ENCODE data around the gene DET1. TPM values are rescaled to one million over a fixed set of nuclear protein-coding genes. Genes with fewer than 3 reads are reported as not detected.

The DET1 gene
- 1 to 10 TPM; 4.9 to 5.0 TPM for total RNA-seq

- no peaks in the 10 kb centered on the region for H3K27me3 Mint-ChIP-seq
- peaks cover 4% of the 10 kb centered on the region for H3K36me3 Mint-ChIP-seq (ENCODE audit: low read depth)
- H3K27ac Mint-ChIP-seq: peak within 1 kb of the TSS; percentile 96
- POLR2A ChIA-PET: no interaction called here
- H3K4me3 Mint-ChIP-seq: peak within 1 kb of the TSS; percentile 91
- DNase-seq: peak; percentile 97
- CTCF ChIA-PET: no interaction called here
- peaks cover 20% of the 10 kb centered on the region for H3K4me1 Mint-ChIP-seq
- H3K9me3 Mint-ChIP-seq: peaks cover 6% of the 10 kb centered on the region
Observed at GRCh38 chr15:88546248-88547129, at the start of gene DET1. Gene DET1 (minus strand): TSS chr15:88546681. CDS start chr15:88531705, 14,976 bp downstream.

- no peaks in the 10 kb centered on the region for H3K36me3 Mint-ChIP-seq (ENCODE audit: low read depth)
- no peak overlapping the region for H3K4me3 Mint-ChIP-seq
- H3K27me3 Mint-ChIP-seq: peaks cover 11% of the 10 kb centered on the region
- no peak overlapping the region for H3K27ac Mint-ChIP-seq
- no peaks in the 10 kb centered on the region for H3K4me1 Mint-ChIP-seq
- DNase-seq: no peak
- CTCF ChIA-PET: no interaction called here
- POLR2A ChIA-PET: no interaction called here
- H3K9me3 Mint-ChIP-seq: no peaks in the 10 kb centered on the region
Observed at GRCh38 chr15:88591384-88591783, 44.9 kb upstream of the DET1 start.

DNA sequence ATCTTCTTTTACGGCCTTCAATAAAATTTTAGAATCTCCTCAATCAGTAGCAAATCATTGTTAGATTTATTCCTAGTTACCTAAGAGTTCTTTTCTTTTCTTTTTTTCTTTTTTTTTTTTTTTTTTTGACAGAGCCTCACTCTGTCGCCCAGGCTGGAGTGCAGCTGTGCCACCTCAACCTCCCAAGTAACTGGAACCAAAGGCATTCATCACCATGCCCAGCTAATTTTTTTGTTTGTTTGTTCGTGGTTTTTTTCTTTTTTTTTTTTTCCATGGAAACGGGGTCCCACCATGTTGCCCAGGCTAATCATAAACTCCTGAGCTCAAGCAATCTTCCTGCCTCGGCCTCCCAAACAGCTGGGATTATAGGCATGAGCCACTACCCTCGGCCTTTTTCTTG lies 44.3 kb upstream of the DET1 start:
- Mint-ChIP-seq H3K27me3 (peaks cover 11% of the 10 kb centered on the region), H3K27ac (no peak overlapping the region), H3K36me3 (ENCODE audit: low read depth) (no peaks in the 10 kb centered on the region), H3K4me3 (no peak overlapping the region), H3K9me3 (no peaks in the 10 kb centered on the region), H3K4me1 (no peaks in the 10 kb centered on the region)
- POLR2A ChIA-PET: no interaction called here
- no peak for DNase-seq
- CTCF ChIA-PET: interaction anchor here (0.7 kb wide), 1 partner anchor 10 kb away, joined by 4 read pairs; no protein-coding TSS in a partner anchor

- peaks cover 6% of the 10 kb centered on the region for H3K27me3 Mint-ChIP-seq
- ChIA-PET CTCF (no interaction called here), POLR2A (no interaction called here)
- no peak overlapping the region for H3K4me3 Mint-ChIP-seq
- no peak overlapping the region for H3K27ac Mint-ChIP-seq
- no peaks in the 10 kb centered on the region for H3K4me1 Mint-ChIP-seq
- no peak for DNase-seq
- H3K9me3 Mint-ChIP-seq: no peaks in the 10 kb centered on the region
- H3K36me3 Mint-ChIP-seq (ENCODE audit: low read depth): no peaks in the 10 kb centered on the region
Observed at GRCh38 chr15:88586401-88587162, 40.1 kb upstream of the DET1 start.

GRCh38 chr15:88580532-88580931 lies 34.1 kb upstream of the DET1 start:
- ChIA-PET CTCF (interaction anchor here (0.6 kb wide), 2 partner anchors 10 to 29 kb away, joined by 4 to 5 read pairs; no protein-coding TSS in a partner anchor), POLR2A (no interaction called here)
- Mint-ChIP-seq H3K27me3 (peaks cover 5% of the 10 kb centered on the region), H3K27ac (no peak overlapping the region), H3K36me3 (ENCODE audit: low read depth) (no peaks in the 10 kb centered on the region), H3K4me1 (no peaks in the 10 kb centered on the region), H3K9me3 (no peaks in the 10 kb centered on the region), H3K4me3 (no peak overlapping the region)
- no peak for DNase-seq

- H3K27ac Mint-ChIP-seq: no peak overlapping the region
- DNase-seq: no peak
- H3K36me3 Mint-ChIP-seq (ENCODE audit: low read depth): no peaks in the 10 kb centered on the region
Observed at GRCh38 chr15:88579322-88579721, 32.8 kb upstream of the DET1 start.

GRCh38 chr15:88574655-88575054 lies 28.2 kb upstream of the DET1 start:
- POLR2A ChIA-PET: no interaction called here
- CTCF ChIA-PET: no interaction called here
- H3K4me3 Mint-ChIP-seq: no peak overlapping the region

More at GRCh38 chr15:88579322-88579721, 32.8 kb upstream of the DET1 start:
- Mint-ChIP-seq H3K4me1 (no peaks in the 10 kb centered on the region), H3K4me3 (no peak overlapping the region), H3K27me3 (peaks cover 7% of the 10 kb centered on the region), H3K9me3 (no peaks in the 10 kb centered on the region)
- ChIA-PET POLR2A (no interaction called here), CTCF (no interaction called here)

DNA sequence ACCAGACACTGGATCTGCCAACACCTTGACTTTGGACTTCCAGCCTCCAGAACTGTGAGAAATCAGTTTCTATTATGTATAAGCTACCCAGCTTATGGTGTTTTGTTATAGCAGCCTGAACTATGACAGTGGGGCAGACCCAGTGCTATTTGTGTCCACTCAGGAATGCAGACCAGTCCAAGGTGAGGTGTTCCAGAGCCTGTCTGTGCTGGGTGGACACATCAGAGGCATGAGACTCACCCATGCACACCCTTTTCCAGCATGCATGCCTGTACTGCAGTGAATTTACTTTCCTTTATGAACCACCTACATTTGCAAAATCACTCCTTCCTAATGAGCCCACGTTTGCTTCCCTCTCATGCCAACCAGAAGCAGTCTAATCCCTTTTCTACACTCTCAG lies 27.6 kb upstream of the DET1 start:
- Mint-ChIP-seq H3K27me3 (peaks cover 12% of the 10 kb centered on the region), H3K27ac (no peak overlapping the region), H3K9me3 (no peaks in the 10 kb centered on the region), H3K4me1 (no peaks in the 10 kb centered on the region), H3K4me3 (no peak overlapping the region), H3K36me3 (ENCODE audit: low read depth) (no peaks in the 10 kb centered on the region)
- no peak for DNase-seq
- ChIA-PET CTCF (no interaction called here), POLR2A (no interaction called here)

More at GRCh38 chr15:88574655-88575054, 28.2 kb upstream of the DET1 start:
- Mint-ChIP-seq H3K27ac (no peak overlapping the region), H3K36me3 (ENCODE audit: low read depth) (no peaks in the 10 kb centered on the region), H3K9me3 (no peaks in the 10 kb centered on the region), H3K27me3 (peaks cover 11% of the 10 kb centered on the region), H3K4me1 (no peaks in the 10 kb centered on the region)
- no peak for DNase-seq

DNA sequence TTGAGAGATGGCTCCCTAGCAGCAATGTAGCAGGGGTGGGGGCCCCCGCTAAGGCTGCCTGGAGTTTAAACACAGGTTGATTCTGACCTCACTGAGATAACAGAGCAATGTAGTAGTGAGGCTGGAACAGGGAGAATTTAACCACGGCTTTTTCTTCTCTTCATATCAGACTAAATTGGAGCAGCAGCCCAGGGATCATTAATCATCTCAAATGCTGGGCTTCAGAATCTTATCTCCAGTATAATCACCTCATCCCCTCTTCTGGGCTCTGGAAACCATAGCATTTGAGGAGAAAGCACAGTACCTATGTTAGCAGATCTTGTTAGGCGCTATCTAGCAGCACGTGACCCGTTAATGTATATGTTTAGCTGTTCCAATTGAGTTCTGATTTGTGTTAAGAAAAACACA lies 25.4 kb upstream of the DET1 start:
- Mint-ChIP-seq H3K9me3 (no peaks in the 10 kb centered on the region), H3K4me3 (no peak overlapping the region), H3K27ac (no peak overlapping the region), H3K27me3 (peaks cover 10% of the 10 kb centered on the region), H3K36me3 (ENCODE audit: low read depth) (no peaks in the 10 kb centered on the region), H3K4me1 (no peaks in the 10 kb centered on the region)
- POLR2A ChIA-PET: no interaction called here
- CTCF ChIA-PET: no interaction called here
- DNase-seq: no peak

DNA sequence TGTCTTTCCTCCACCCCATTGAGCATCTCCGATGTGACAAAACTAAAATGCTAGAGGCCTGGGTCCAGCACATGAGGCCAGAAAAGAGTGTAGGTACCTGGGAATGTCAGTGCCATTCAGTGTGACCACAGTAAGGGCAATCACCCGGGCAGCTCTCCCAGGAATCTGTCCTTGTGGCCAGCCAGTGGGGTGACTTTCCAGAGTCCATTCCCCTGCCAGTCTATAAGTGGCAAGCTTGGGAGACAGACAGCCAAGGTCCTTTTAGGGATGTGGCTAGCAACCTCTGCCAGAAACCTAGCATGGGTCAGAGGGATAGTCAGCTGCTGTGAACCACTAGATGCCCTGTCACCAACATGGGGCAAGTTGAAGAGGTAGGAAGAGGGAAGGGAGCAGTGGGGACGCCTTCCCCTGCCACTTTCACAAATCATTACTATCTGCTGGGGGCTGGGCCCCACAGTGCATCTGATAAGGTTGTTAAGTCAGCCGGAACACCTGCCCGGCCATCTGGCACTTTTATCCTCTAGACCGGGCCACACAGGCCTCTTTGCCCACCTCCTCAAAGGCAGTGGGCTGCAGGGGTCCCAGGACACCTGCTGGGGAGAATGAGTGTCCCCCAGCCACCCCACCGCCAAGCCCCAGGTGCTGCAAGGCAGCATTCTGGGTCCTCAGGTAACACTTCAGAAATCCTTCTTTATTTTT lies 24.8 kb upstream of the DET1 start:
- H3K4me1 Mint-ChIP-seq: no peaks in the 10 kb centered on the region
- no peak overlapping the region for H3K27ac Mint-ChIP-seq
- POLR2A ChIA-PET: no interaction called here
- no peaks in the 10 kb centered on the region for H3K9me3 Mint-ChIP-seq
- no peak overlapping the region for H3K4me3 Mint-ChIP-seq
- H3K36me3 Mint-ChIP-seq (ENCODE audit: low read depth): no peaks in the 10 kb centered on the region
- CTCF ChIA-PET: no interaction called here
- peaks cover 10% of the 10 kb centered on the region for H3K27me3 Mint-ChIP-seq
- DNase-seq: no peak

- ChIA-PET CTCF (no interaction called here), POLR2A (no interaction called here)
- Mint-ChIP-seq H3K27me3 (peaks cover 5% of the 10 kb centered on the region), H3K27ac (no peak overlapping the region), H3K36me3 (ENCODE audit: low read depth) (no peaks in the 10 kb centered on the region), H3K4me1 (no peaks in the 10 kb centered on the region), H3K4me3 (no peak overlapping the region), H3K9me3 (no peaks in the 10 kb centered on the region)
- DNase-seq: no peak
Observed at GRCh38 chr15:88568589-88568988, 22.1 kb upstream of the DET1 start.

DNA sequence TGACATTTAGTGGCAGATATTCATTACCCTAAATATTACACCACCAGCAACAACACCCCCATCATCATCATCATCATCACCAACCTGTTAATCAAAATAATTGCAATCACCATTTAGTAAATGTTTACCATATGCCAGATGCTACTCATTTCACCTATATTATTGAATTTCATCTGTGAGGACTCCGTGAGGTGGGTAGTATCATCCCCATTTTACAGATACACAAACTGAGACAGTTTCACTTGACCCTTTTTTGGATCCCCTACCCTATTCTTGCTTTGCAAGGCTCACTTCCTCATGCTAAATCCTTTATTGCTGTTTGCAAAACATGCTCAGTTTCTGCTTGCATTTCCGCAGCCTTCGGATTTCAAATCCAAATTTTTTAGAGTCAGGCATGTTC lies 18.3 kb upstream of the DET1 start:
- ChIA-PET POLR2A (no interaction called here), CTCF (interaction anchor here (0.6 kb wide), 1 partner anchor 613 kb away, joined by 3 read pairs; no protein-coding TSS in a partner anchor)
- Mint-ChIP-seq H3K4me1 (no peaks in the 10 kb centered on the region), H3K4me3 (no peak overlapping the region), H3K27me3 (peaks cover 2% of the 10 kb centered on the region), H3K27ac (no peak overlapping the region), H3K9me3 (no peaks in the 10 kb centered on the region), H3K36me3 (ENCODE audit: low read depth) (no peaks in the 10 kb centered on the region)
- no peak for DNase-seq

- no peaks in the 10 kb centered on the region for H3K36me3 Mint-ChIP-seq (ENCODE audit: low read depth)
Observed at GRCh38 chr15:88563638-88564037, 17.2 kb upstream of the DET1 start.

More at GRCh38 chr15:88563638-88564037, 17.2 kb upstream of the DET1 start:
- H3K4me1 Mint-ChIP-seq: no peaks in the 10 kb centered on the region
- CTCF ChIA-PET: no interaction called here
- no peaks in the 10 kb centered on the region for H3K9me3 Mint-ChIP-seq
- no peak for DNase-seq
- H3K27me3 Mint-ChIP-seq: peaks cover 3% of the 10 kb centered on the region
- POLR2A ChIA-PET: no interaction called here
- H3K27ac Mint-ChIP-seq: no peak overlapping the region
- no peak overlapping the region for H3K4me3 Mint-ChIP-seq
